ENCODE results near the gene GATA3.

GATA3 gene

GRCh38 chr10:8035006-8035640 lies 19.4 kb upstream of the GATA3 start:
- Histone ChIP-seq H3K27me3 (ENCODE audit: insufficient read depth, poor library complexity, severe bottlenecking) (peaks cover 14% of the 10 kb centered on the region), H3K4me3 (replicated peaks; ENCODE audit: insufficient read depth, low read length) (no peak overlapping the region), H3K27ac (replicated peaks) (no peak overlapping the region)
- DNase-seq (ENCODE audit: low read depth in 1 of 2, low spot score in 1 of 2) = no peak
- no peak for TF ChIP-seq POLR2AphosphoS5 (IDR thresholded peaks at IDR 0.05; ENCODE audit: low read depth)
- TF ChIP-seq SPI1 (IDR thresholded peaks at IDR 0.05; ENCODE audit: borderline replicate concordance, low read depth) = no peak
- TF ChIP-seq CTCF (IDR thresholded peaks at IDR 0.05; ENCODE audit: insufficient read depth, low read length) = no peak
- TF ChIP-seq GABPA (IDR thresholded peaks at IDR 0.05; ENCODE audit: low read depth) = no peak
- no peak for TF ChIP-seq REST (IDR thresholded peaks at IDR 0.05; ENCODE audit: insufficient replicate concordance, low read depth)

- no peak overlapping the region for H3K27ac ChIP-seq (replicated peaks)
- DNase-seq (ENCODE audit: low read depth in 1 of 2, low spot score in 1 of 2) = no peak
- TF ChIP-seq POLR2AphosphoS5 (IDR thresholded peaks at IDR 0.05; ENCODE audit: low read depth) = no peak
- peaks cover 16% of the 10 kb centered on the region for H3K27me3 ChIP-seq (ENCODE audit: insufficient read depth, poor library complexity, severe bottlenecking)
- no peak overlapping the region for H3K4me3 ChIP-seq (replicated peaks; ENCODE audit: insufficient read depth, low read length)
These were observed 18.6 kb upstream of the GATA3 start for GRCh38 chr10:8035641-8036470.

- no peak overlapping the region for H3K4me3 ChIP-seq (replicated peaks; ENCODE audit: insufficient read depth, low read length)
- TF ChIP-seq GABPA (IDR thresholded peaks at IDR 0.05; ENCODE audit: low read depth) (no peak), SPI1 (IDR thresholded peaks at IDR 0.05; ENCODE audit: borderline replicate concordance, low read depth) (no peak), POLR2AphosphoS5 (IDR thresholded peaks at IDR 0.05; ENCODE audit: low read depth) (no peak), REST (IDR thresholded peaks at IDR 0.05; ENCODE audit: insufficient replicate concordance, low read depth) (no peak), CTCF (IDR thresholded peaks at IDR 0.05; ENCODE audit: insufficient read depth, low read length) (no peak)
- H3K27ac ChIP-seq (replicated peaks) = no peak overlapping the region
- no peak for DNase-seq (ENCODE audit: low read depth in 1 of 2, low spot score in 1 of 2)
- H3K27me3 ChIP-seq (ENCODE audit: insufficient read depth, poor library complexity, severe bottlenecking) = peaks cover 16% of the 10 kb centered on the region
These were observed 17.8 kb upstream of the GATA3 start for GRCh38 chr10:8036506-8037198.

- TF ChIP-seq REST (IDR thresholded peaks at IDR 0.05; ENCODE audit: insufficient replicate concordance, low read depth) = no peak
- TF ChIP-seq SPI1 (IDR thresholded peaks at IDR 0.05; ENCODE audit: borderline replicate concordance, low read depth) = no peak
- no peak for TF ChIP-seq CTCF (IDR thresholded peaks at IDR 0.05; ENCODE audit: insufficient read depth, low read length)
These were observed 17.2 kb upstream of the GATA3 start for GRCh38 chr10:8037199-8037801.

More at GRCh38 chr10:8037199-8037801, 17.2 kb upstream of the GATA3 start:
- Histone ChIP-seq H3K4me3 (replicated peaks; ENCODE audit: insufficient read depth, low read length) (no peak overlapping the region), H3K27me3 (ENCODE audit: insufficient read depth, poor library complexity, severe bottlenecking) (peaks cover 16% of the 10 kb centered on the region), H3K27ac (replicated peaks) (no peak overlapping the region)
- no peak for DNase-seq (ENCODE audit: low read depth in 1 of 2, low spot score in 1 of 2)

All from HL-60 (cell line).